Epithelial cell of proximal tubule (primary cell): Measurements from ENCODE around the gene RBP5. TPM values are rescaled to one million over a fixed set of nuclear protein-coding genes. Genes with fewer than 3 reads are reported as not detected.
A peak's percentile ranks its signal among the peaks of the same experiment; 100 is the strongest.

ENCODE experiments used
- DNase-seq: peaks from one replicate; pipeline ENCODE4 v3.0.0-alpha.2; 2011; ENCODE audit warnings: low read depth
- H3K4me3 ChIP-seq: 2 replicates; pipeline ENCODE4 v1.5.1; 2011; ENCODE audit warnings: low read depth, mild to moderate bottlenecking, low read length
- CTCF ChIP-seq: conservative IDR thresholded peaks from 2 replicates; pipeline ENCODE4 v1.5.1; 2012; ENCODE audit warnings: low read depth, mild to moderate bottlenecking, low read length
- total RNA-seq: library from RNA; depleted of rRNA; stranded (reverse); fragments of >200 nt; gene quantifications from 2 replicates; pipeline ENCODE4 v1.2.3, GENCODE V29; 2015

The RBP5 gene
- total RNA-seq, 1 donor from 2014 or later: not detected

GRCh38 chr12:7091171-7091570 is 37.5 kb downstream of the RBP5 start:
- TF ChIP-seq CTCF: no peak
- no peak overlapping the region for H3K4me3 ChIP-seq
- no peak for DNase-seq

GRCh38 chr12:7090222-7090998 is 38.3 kb downstream of the RBP5 start:
- no peak for TF ChIP-seq CTCF

GRCh38 chr12:7089196-7089871 is 39.4 kb downstream of the RBP5 start:
- no peak overlapping the region for H3K4me3 ChIP-seq
- no peak for TF ChIP-seq CTCF
- DNase-seq: no peak

More at GRCh38 chr12:7090222-7090998, 38.3 kb downstream of the RBP5 start:
- no peak for DNase-seq
- H3K4me3 ChIP-seq: no peak overlapping the region

- H3K4me3 ChIP-seq: no peak overlapping the region
- no peak for DNase-seq
- TF ChIP-seq CTCF: no peak
These were observed 45.6 kb downstream of the RBP5 start for GRCh38 chr12:7083125-7083524.

- H3K4me3 ChIP-seq: no peak overlapping the region
- no peak for TF ChIP-seq CTCF
- no peak for DNase-seq
These were observed 47.7 kb downstream of the RBP5 start for GRCh38 chr12:7081037-7081436.

- TF ChIP-seq CTCF: no peak
- peak; percentile 32 for DNase-seq
- H3K4me3 ChIP-seq: no peak overlapping the region
These were observed 48.9 kb downstream of the RBP5 start for GRCh38 chr12:7079826-7080125.

GRCh38 chr12:7078163-7078562 is 50.5 kb downstream of the RBP5 start:
- H3K4me3 ChIP-seq: no peak overlapping the region
- no peak for TF ChIP-seq CTCF
- no peak for DNase-seq
